HEK293T (cell line): Measurements from ENCODE around the gene FCRL6.

Experiments used
- ARNT ChIP-seq: fragments of 450-650 bp; IDR thresholded peaks from 2 replicates; pipeline ENCODE4 v1.6.1; 2017; ENCODE audit warnings: mild to moderate bottlenecking
- ELF4 ChIP-seq: fragments of 450-650 bp; IDR thresholded peaks from 2 replicates; pipeline ENCODE4 v1.6.1; 2017; ENCODE audit warnings: antibody characterized with exemption
- FOXM1 ChIP-seq: fragments of 450-650 bp; IDR thresholded peaks from 2 replicates; pipeline ENCODE4 v1.6.1; 2017; ENCODE audit warnings: mild to moderate bottlenecking, borderline replicate concordance
- SP1 ChIP-seq: fragments of 450-650 bp; IDR thresholded peaks from 2 replicates; pipeline ENCODE4 v1.6.1; 2017
- TARDBP ChIP-seq: fragments of 450-650 bp; IDR thresholded peaks from 2 replicates; pipeline ENCODE4 v1.6.1; 2016

- TF ChIP-seq ARNT = no peak
- TF ChIP-seq TARDBP = no peak
- TF ChIP-seq SP1 = no peak
- TF ChIP-seq ELF4 = no peak
- TF ChIP-seq FOXM1 = no peak
Measured at GRCh38 chr1:159774465-159774864, 27.7 kb upstream of the FCRL6 start.
